ENCODE results near the gene AIM2.
A peak's percentile ranks its signal among the peaks of the same experiment; 100 is the strongest.

Gene AIM2

GRCh38 chr1:159091180-159091560 is 14.6 kb upstream of the AIM2 start:
- Histone ChIP-seq H3K9me3 (no peaks in the 10 kb centered on the region), H3K4me1 (no peaks in the 10 kb centered on the region), H3K27me3 (no peaks in the 10 kb centered on the region), H3K27ac (no peak overlapping the region), H3K4me3 (no peak overlapping the region), H3K36me3 (no peaks in the 10 kb centered on the region)
- intact Hi-C loops (cut with DNase I; ENCODE audit: low total_unique reads) = no loop called here
- TF ChIP-seq, protein P1, sequence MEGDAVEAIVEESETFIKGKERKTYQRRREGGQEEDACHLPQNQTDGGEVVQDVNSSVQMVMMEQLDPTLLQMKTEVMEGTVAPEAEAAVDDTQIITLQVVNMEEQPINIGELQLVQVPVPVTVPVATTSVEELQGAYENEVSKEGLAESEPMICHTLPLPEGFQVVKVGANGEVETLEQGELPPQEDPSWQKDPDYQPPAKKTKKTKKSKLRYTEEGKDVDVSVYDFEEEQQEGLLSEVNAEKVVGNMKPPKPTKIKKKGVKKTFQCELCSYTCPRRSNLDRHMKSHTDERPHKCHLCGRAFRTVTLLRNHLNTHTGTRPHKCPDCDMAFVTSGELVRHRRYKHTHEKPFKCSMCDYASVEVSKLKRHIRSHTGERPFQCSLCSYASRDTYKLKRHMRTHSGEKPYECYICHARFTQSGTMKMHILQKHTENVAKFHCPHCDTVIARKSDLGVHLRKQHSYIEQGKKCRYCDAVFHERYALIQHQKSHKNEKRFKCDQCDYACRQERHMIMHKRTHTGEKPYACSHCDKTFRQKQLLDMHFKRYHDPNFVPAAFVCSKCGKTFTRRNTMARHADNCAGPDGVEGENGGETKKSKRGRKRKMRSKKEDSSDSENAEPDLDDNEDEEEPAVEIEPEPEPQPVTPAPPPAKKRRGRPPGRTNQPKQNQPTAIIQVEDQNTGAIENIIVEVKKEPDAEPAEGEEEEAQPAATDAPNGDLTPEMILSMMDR (IDR thresholded peaks at IDR 0.05) = no peak
- DNase-seq = no peak

GRCh38 chr1:159090286-159091179 is 14.0 kb upstream of the AIM2 start:
- H3K27ac ChIP-seq = no peak overlapping the region
- TF ChIP-seq, protein P1 (IDR thresholded peaks at IDR 0.05) = no peak
- intact Hi-C loops (cut with DNase I; ENCODE audit: low total_unique reads) = no loop called here
- no peak overlapping the region for H3K4me3 ChIP-seq
- no peaks in the 10 kb centered on the region for H3K9me3 ChIP-seq
- H3K4me1 ChIP-seq = no peaks in the 10 kb centered on the region
- no peak for DNase-seq
- no peaks in the 10 kb centered on the region for H3K36me3 ChIP-seq
- H3K27me3 ChIP-seq = no peaks in the 10 kb centered on the region

GRCh38 chr1:159089184-159089791 is 12.7 kb upstream of the AIM2 start:
- no peak for DNase-seq
- no peaks in the 10 kb centered on the region for H3K36me3 ChIP-seq
- no peaks in the 10 kb centered on the region for H3K4me1 ChIP-seq
- intact Hi-C loops (cut with DNase I; ENCODE audit: low total_unique reads) = no loop called here
- H3K27me3 ChIP-seq = no peaks in the 10 kb centered on the region
- TF ChIP-seq, protein P1 (IDR thresholded peaks at IDR 0.05) = peak; percentile 16 to 20
- no peak overlapping the region for H3K4me3 ChIP-seq
- no peak overlapping the region for H3K27ac ChIP-seq
- no peaks in the 10 kb centered on the region for H3K9me3 ChIP-seq

DNA sequence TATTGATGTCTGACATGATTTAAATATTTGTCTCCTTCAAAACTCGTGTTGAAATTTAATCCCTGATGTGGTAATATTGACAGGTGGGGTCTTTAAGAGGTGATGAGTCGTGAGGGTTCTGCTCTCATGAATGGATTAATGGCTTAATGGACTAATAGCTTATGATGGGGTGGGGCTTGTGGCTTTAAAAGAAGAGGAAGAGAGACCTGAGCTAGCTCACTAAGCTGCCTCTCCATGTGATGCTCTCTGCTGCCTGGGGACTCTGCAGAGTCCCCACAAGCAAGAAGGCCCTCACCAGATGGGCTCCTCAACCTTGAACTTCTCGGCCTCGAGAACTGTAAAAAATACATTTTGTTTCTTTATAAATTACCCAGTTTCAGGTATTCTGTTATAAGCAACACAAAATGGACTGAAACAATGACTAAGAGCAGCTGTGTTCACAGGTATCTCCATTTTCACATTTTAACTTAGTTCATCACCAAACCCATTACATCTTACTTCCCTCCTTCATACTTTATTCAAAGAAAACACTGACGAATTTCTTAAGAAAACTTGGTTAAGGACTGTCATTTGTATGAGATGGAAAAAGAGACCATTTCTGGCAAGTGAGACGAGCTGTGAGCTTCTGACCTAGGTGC is 12.1 kb upstream of the AIM2 start:
- Histone ChIP-seq H3K4me1 (no peaks in the 10 kb centered on the region), H3K27me3 (no peaks in the 10 kb centered on the region), H3K9me3 (no peaks in the 10 kb centered on the region), H3K4me3 (no peak overlapping the region), H3K36me3 (no peaks in the 10 kb centered on the region), H3K27ac (no peak overlapping the region)
- TF ChIP-seq, protein P1 (IDR thresholded peaks at IDR 0.05) = no peak
- intact Hi-C loops (cut with DNase I; ENCODE audit: low total_unique reads) = no loop called here
- DNase-seq = no peak

DNA sequence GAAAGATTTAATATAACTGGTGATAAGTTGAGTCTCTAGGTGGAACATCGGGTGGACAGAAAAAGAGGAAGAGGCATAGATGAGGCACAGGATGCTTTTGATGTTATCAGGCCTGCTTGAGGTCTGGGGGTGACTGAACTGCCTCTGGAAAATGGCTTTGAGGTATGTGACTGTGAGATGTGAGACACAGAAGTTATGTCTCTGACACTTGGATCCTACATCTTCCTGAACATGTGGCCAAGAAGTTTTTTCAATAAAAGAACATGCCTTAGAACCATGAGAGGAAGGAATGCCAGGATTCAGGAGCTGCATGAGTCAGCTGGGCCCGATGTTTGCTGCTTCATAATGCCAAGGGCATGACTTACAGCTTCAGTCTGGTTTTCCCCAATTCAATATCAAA is 11.5 kb upstream of the AIM2 start:
- intact Hi-C loops (cut with DNase I; ENCODE audit: low total_unique reads) = no loop called here
- Histone ChIP-seq H3K36me3 (no peaks in the 10 kb centered on the region), H3K27me3 (no peaks in the 10 kb centered on the region), H3K4me3 (no peak overlapping the region), H3K27ac (no peak overlapping the region), H3K9me3 (no peaks in the 10 kb centered on the region), H3K4me1 (no peaks in the 10 kb centered on the region)
- no peak for DNase-seq
- TF ChIP-seq, protein P1 (IDR thresholded peaks at IDR 0.05) = no peak

Measured in tibial artery (tissue), 4 donors.